HG02642 (cell line): ENCODE results near the gene RHOF.
"Not testable (repeated sequence)": the region's sequence is repeated elsewhere in the genome, so short reads cannot be mapped to it uniquely, and the experiment has no call there.

Experiments used
- ATAC-seq: cut with Tn5 transposase; IDR thresholded peaks from one replicate; pipeline ENCODE4 v1.9.1; 2021; ENCODE audit warnings: mild to moderate bottlenecking; ENCODE audit not compliant: unreplicated experiment, poor library complexity

RHOF gene

GRCh38 chr12:121778567-121779421, 14.7 kb downstream of the RHOF start:
- ATAC-seq = no peak

GRCh38 chr12:121776190-121777098, 17.0 kb downstream of the RHOF start:
- peak; percentile 57 for ATAC-seq

- ATAC-seq = no peak
These were observed 18.0 kb downstream of the RHOF start for GRCh38 chr12:121775501-121775900.

- no peak for ATAC-seq
These were observed 18.5 kb downstream of the RHOF start for GRCh38 chr12:121774968-121775474.

- ATAC-seq = peak; percentile 72
These were observed 20.3 kb downstream of the RHOF start for GRCh38 chr12:121773011-121773777.

GRCh38 chr12:121770813-121771625, 22.5 kb downstream of the RHOF start:
- no peak for ATAC-seq

GRCh38 chr12:121770388-121770787, 23.1 kb downstream of the RHOF start:
- no peak for ATAC-seq

GRCh38 chr12:121769831-121770301, 23.6 kb downstream of the RHOF start:
- no peak for ATAC-seq

GRCh38 chr12:121769297-121769830, 24.1 kb downstream of the RHOF start:
- no peak for ATAC-seq

- no peak for ATAC-seq
These were observed 25.9 kb downstream of the RHOF start for GRCh38 chr12:121767525-121768016.

- no peak for ATAC-seq
These were observed 27.0 kb downstream of the RHOF start for GRCh38 chr12:121766290-121767039.

- no peak for ATAC-seq
These were observed 27.9 kb downstream of the RHOF start for GRCh38 chr12:121765573-121765972.

GRCh38 chr12:121764808-121765207, 28.7 kb downstream of the RHOF start:
- no peak for ATAC-seq

- ATAC-seq = no peak
These were observed 31.2 kb downstream of the RHOF start for GRCh38 chr12:121762269-121762668.

- ATAC-seq = not testable (repeated sequence)
These were observed 35.0 kb downstream of the RHOF start for GRCh38 chr12:121758536-121758935.

- ATAC-seq = no peak
These were observed 37.9 kb downstream of the RHOF start for GRCh38 chr12:121755591-121755990.

GRCh38 chr12:121754836-121755235, 38.7 kb downstream of the RHOF start:
- no peak for ATAC-seq

GRCh38 chr12:121753844-121754264, 39.6 kb downstream of the RHOF start:
- no peak for ATAC-seq
